Esophagus squamous epithelium (tissue), 5 donors: ENCODE measurements around the gene RAB36. TPM values are rescaled to one million over a fixed set of nuclear protein-coding genes. Genes with fewer than 3 reads are reported as not detected.

Experiments used
- DNase-seq: peaks from one replicate; lab custom pipeline; 2025; lab: John Stamatoyannopoulos, UW
- H3K27ac ChIP-seq, 4 donors: fragments of 200-600 bp; sonication (generic); one replicate each; pipeline ENCODE4 v1.5.1; 2016 to 2019; ENCODE audit warnings: mild to moderate bottlenecking in 1 of 4
- H3K27me3 ChIP-seq, 4 donors: fragments of 200-600 bp; sonication (generic); 1 replicate in 3 of 4; 2 replicates in 1 of 4; pipeline versions ENCODE4 v1.5.1 to v1.6.0; 2017 to 2021; ENCODE audit warnings: antibody characterized with exemption in 1 of 4
- H3K36me3 ChIP-seq, 3 donors: fragments of 200-600 bp; sonication (generic); one replicate each; pipeline ENCODE4 v1.5.1; 2016 to 2019
- H3K4me1 ChIP-seq, 3 donors: fragments of 200-600 bp; sonication (generic); one replicate each; pipeline ENCODE4 v1.5.1; 2017 to 2019
- H3K4me3 ChIP-seq, 4 donors: fragments of 200-600 bp; sonication (generic); 1 replicate in 3 of 4; 2 replicates in 1 of 4; pipeline ENCODE4 v1.5.1; 2016 to 2019; ENCODE audit warnings: mild to moderate bottlenecking in 2 of 4, moderate library complexity in 1 of 4
- H3K9me3 ChIP-seq, 3 donors: fragments of 200-600 bp; sonication (generic); one replicate each; pipeline ENCODE4 v1.5.1; 2016 to 2019
- POLR2A ChIP-seq, 4 donors: fragments of 450-650 bp; IDR thresholded peaks; one replicate each; pipeline ENCODE4 v1.6.1; 2017; ENCODE audit warnings: antibody characterized with exemption in 4 of 4, mild to moderate bottlenecking in 4 of 4, moderate library complexity in 3 of 4
- WGBS, 2 donors: methylation state at CpG; one replicate each; pipeline ENCODE4 v1.1.5; 2018; 5-methylcytosine and 5-hydroxymethylcytosine counted together
- intact Hi-C: fragments of 100-400 bp; cut with DNase I; formaldehyde crosslinking; loops from one replicate; pipeline ENCODE4 v1.15.0; 2022
- total RNA-seq, 4 donors: library from RNA; depleted of rRNA; stranded (reverse); fragments of >200 nt; gene quantifications; one replicate each; pipeline ENCODE4 v1.1.0, GENCODE V29; 2016
- TF ChIP-seq, protein P1 (sequence below), 6 experiments: fragments of 450-650 bp in 4 of 6; fragments of 200-600 bp in 2 of 6; sonication (generic) in 2 of 6; IDR thresholded peaks; one replicate each; pipeline ENCODE4 v1.5.1; 2016 to 2019; ENCODE audit warnings: antibody characterized with exemption in 6 of 6, mild to moderate bottlenecking in 4 of 6, moderate library complexity in 4 of 6
- donor health status: DM: yes; HTN: yes; CAD: no.

Gene RAB36
- total RNA-seq, 4 donors from 2014 or later, result 1.4 to 3.9 (median 2.3) TPM

GRCh38 chr22:23098718-23099530 lies 46.4 kb upstream of the RAB36 start:
- Histone ChIP-seq H3K4me3 (no peak overlapping the region), H3K9me3 (no peaks in the 10 kb centered on the region), H3K4me1 (peaks cover 6 to 26% (median 12%) of the 10 kb centered on the region in 3 donors), H3K27me3 (no peaks in the 10 kb centered on the region), H3K27ac (peak overlapping the region; percentile 22 to 66 (median 56)), H3K36me3 (no peaks in the 10 kb centered on the region)
- WGBS, 2 donors, result 18 to 43% methylated on average over 5 to 9 of the region's 28 CpGs
- no peak for TF ChIP-seq POLR2A (IDR thresholded peaks at IDR 0.05)
- TF ChIP-seq, protein P1, sequence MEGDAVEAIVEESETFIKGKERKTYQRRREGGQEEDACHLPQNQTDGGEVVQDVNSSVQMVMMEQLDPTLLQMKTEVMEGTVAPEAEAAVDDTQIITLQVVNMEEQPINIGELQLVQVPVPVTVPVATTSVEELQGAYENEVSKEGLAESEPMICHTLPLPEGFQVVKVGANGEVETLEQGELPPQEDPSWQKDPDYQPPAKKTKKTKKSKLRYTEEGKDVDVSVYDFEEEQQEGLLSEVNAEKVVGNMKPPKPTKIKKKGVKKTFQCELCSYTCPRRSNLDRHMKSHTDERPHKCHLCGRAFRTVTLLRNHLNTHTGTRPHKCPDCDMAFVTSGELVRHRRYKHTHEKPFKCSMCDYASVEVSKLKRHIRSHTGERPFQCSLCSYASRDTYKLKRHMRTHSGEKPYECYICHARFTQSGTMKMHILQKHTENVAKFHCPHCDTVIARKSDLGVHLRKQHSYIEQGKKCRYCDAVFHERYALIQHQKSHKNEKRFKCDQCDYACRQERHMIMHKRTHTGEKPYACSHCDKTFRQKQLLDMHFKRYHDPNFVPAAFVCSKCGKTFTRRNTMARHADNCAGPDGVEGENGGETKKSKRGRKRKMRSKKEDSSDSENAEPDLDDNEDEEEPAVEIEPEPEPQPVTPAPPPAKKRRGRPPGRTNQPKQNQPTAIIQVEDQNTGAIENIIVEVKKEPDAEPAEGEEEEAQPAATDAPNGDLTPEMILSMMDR (IDR thresholded peaks at IDR 0.05), result no peak
- DNase-seq, result no peak
- intact Hi-C loops, result no loop called here

GRCh38 chr22:23099531-23099804 lies 45.8 kb upstream of the RAB36 start:
- TF ChIP-seq, protein P1 (IDR thresholded peaks at IDR 0.05), result no peak
- no peak for TF ChIP-seq POLR2A (IDR thresholded peaks at IDR 0.05)
- Histone ChIP-seq H3K27ac (peak overlapping the region in 3 of 4 donors; percentile 46 to 66 (median 65)), H3K36me3 (no peaks in the 10 kb centered on the region), H3K9me3 (no peaks in the 10 kb centered on the region), H3K4me1 (peaks cover 6 to 26% (median 12%) of the 10 kb centered on the region in 3 donors), H3K27me3 (no peaks in the 10 kb centered on the region), H3K4me3 (no peak overlapping the region)
- WGBS, 2 donors, result no CpG with 5 or more reads among the region's 6 CpGs
- DNase-seq, result no peak
- intact Hi-C loops, result no loop called here

DNA sequence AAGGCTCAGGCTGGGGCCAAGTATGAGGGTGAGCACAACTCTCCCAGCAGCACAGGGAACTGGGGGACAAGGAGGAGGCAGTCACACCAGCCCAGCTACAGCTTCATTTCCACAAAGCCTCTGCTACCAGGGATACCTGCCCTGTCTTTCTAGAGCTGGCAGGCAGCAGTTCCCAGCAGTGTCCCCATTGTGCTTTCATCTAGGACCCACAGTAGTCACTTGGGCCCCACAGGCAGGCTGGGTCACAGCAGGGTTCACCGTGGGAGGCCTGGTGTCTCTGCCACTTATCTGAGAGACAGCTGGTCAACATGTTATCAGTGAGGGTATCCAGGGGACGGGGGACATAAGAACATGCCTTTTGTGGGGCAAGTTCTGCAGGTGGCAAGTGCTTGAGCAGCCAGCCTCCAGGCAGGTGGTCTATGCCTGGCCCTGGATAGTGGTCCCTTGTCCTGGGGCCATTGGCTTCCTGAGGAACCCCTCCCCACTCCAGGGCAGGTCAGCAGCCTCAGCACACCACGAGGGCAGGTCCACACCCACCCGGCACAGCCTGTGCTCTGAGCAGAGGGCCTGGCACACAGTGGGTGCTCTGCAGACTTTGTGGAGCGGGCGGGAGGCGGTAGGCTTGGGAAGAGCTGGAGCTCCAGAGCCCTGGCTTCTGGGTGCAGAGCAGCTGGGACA lies 45.0 kb upstream of the RAB36 start:
- Histone ChIP-seq H3K4me1 (peaks cover 6 to 26% (median 12%) of the 10 kb centered on the region in 3 donors), H3K36me3 (no peaks in the 10 kb centered on the region), H3K4me3 (no peak overlapping the region), H3K27ac (peak overlapping the region in 1 of 4 donors; percentile 65), H3K27me3 (no peaks in the 10 kb centered on the region), H3K9me3 (no peaks in the 10 kb centered on the region)
- intact Hi-C loops, result no loop called here
- no peak for TF ChIP-seq POLR2A (IDR thresholded peaks at IDR 0.05)
- TF ChIP-seq, protein P1 (IDR thresholded peaks at IDR 0.05), result no peak
- DNase-seq, result no peak
- 80% methylated on average over 2 of the region's 7 CpGs; no CpG with 5 or more reads in 1 of the 2 donors for WGBS, 2 donors

GRCh38 chr22:23101524-23101923 lies 43.8 kb upstream of the RAB36 start:
- H3K27ac ChIP-seq, result no peak overlapping the region
- no peak overlapping the region for H3K4me3 ChIP-seq
- no peak for DNase-seq
- H3K36me3 ChIP-seq, result no peaks in the 10 kb centered on the region
- TF ChIP-seq POLR2A (IDR thresholded peaks at IDR 0.05), result no peak
- TF ChIP-seq, protein P1 (IDR thresholded peaks at IDR 0.05), result no peak
- intact Hi-C loops, result no loop called here
- no peaks in the 10 kb centered on the region for H3K9me3 ChIP-seq
- WGBS, 2 donors, result 80 to 93% methylated on average over 2 of the region's 3 CpGs
- H3K4me1 ChIP-seq, result peaks cover 6 to 26% (median 12%) of the 10 kb centered on the region in 3 donors
- no peaks in the 10 kb centered on the region for H3K27me3 ChIP-seq
